WTC11 (cell line): ENCODE measurements around the gene PCGF5. TPM values are rescaled to one million over a fixed set of nuclear protein-coding genes. Genes with fewer than 3 reads are reported as not detected.

Experiments used
- ATAC-seq: fragments of 200-7000 bp; cut with Tn5 transposase; 2 replicates; pipeline ENCODE4 v1.10.0; 2021; ENCODE audit warnings: mild to moderate bottlenecking, moderate library complexity
- CTCF ChIA-PET: fragments of 300-600 bp; sonication (Branson Sonifier 250); formaldehyde crosslinking; loops from one replicate; lab custom pipeline; 2021; ENCODE audit warnings: antibody characterized with exemption; lab: Charles Lee
- POLR2A ChIA-PET: fragments of 350-600 bp; sonication (Branson Sonifier 250); formaldehyde crosslinking; loops from one replicate; lab custom pipeline; 2021; ENCODE audit warnings: antibody characterized with exemption; lab: Charles Lee
- DNase-seq: peaks from one replicate; pipeline ENCODE4 v3.0.0; 2021; ENCODE audit warnings: low spot score
- H3K27ac Mint-ChIP-seq: 2 replicates; pipeline ENCODE4 v1.8.0; 2021; ENCODE audit warnings: mixed read lengths
- H3K27me3 Mint-ChIP-seq: 2 replicates; pipeline ENCODE4 v1.8.0; 2021; ENCODE audit warnings: low read depth, mild to moderate bottlenecking, moderate library complexity, mixed read lengths
- H3K36me3 Mint-ChIP-seq: 2 replicates; pipeline ENCODE4 v1.8.0; 2021; ENCODE audit warnings: mixed read lengths
- H3K4me1 Mint-ChIP-seq: 2 replicates; pipeline ENCODE4 v1.8.0; 2022; ENCODE audit warnings: mixed read lengths
- H3K4me3 Mint-ChIP-seq: 2 replicates; pipeline ENCODE4 v1.8.0; 2021; ENCODE audit warnings: mild to moderate bottlenecking, moderate library complexity, mixed read lengths
- H3K9me3 Mint-ChIP-seq: 2 replicates; pipeline ENCODE4 v1.8.0; 2021; ENCODE audit warnings: mixed read lengths
- ATF1 ChIP-seq: sonication (generic); formaldehyde crosslinking; IDR thresholded peaks from 2 replicates; pipeline ENCODE4 v1.8.1; 2023; ENCODE audit warnings: mild to moderate bottlenecking, moderate library complexity, missing genetic modification reagents
- CREM ChIP-seq: sonication (generic); formaldehyde crosslinking; IDR thresholded peaks from 2 replicates; pipeline ENCODE4 v1.8.1; 2022; ENCODE audit warnings: mild to moderate bottlenecking, missing genetic modification reagents, moderate library complexity
- ETV6 ChIP-seq: sonication (generic); formaldehyde crosslinking; IDR thresholded peaks from 2 replicates; pipeline ENCODE4 v1.8.1; 2022; ENCODE audit warnings: mild to moderate bottlenecking, missing genetic modification reagents
- GABPB1 ChIP-seq: sonication (generic); formaldehyde crosslinking; IDR thresholded peaks from 2 replicates; pipeline ENCODE4 v1.8.1; 2023; ENCODE audit warnings: mild to moderate bottlenecking, missing genetic modification reagents
- GTF2I ChIP-seq: fragments of 250-450 bp; sonication (Bioruptor Pico); conservative IDR thresholded peaks from 2 replicates; pipeline ENCODE4 v1.4.0; 2021; ENCODE audit warnings: mild to moderate bottlenecking
- RELA ChIP-seq: sonication (generic); formaldehyde crosslinking; IDR thresholded peaks from 2 replicates; pipeline ENCODE4 v1.8.1; 2022; ENCODE audit warnings: missing genetic modification reagents, mild to moderate bottlenecking, borderline replicate concordance
- SP1 ChIP-seq: sonication (generic); formaldehyde crosslinking; conservative IDR thresholded peaks from 2 replicates; pipeline ENCODE4 v1.8.1; 2022; ENCODE audit warnings: missing genetic modification reagents
- TP53 ChIP-seq: sonication (generic); formaldehyde crosslinking; IDR thresholded peaks from 2 replicates; pipeline ENCODE4 v1.8.1; 2023; ENCODE audit warnings: mild to moderate bottlenecking, missing genetic modification reagents
- ZBTB21 ChIP-seq: sonication (generic); formaldehyde crosslinking; IDR thresholded peaks from 2 replicates; pipeline ENCODE4 v1.8.1; 2023; ENCODE audit warnings: mild to moderate bottlenecking, missing genetic modification reagents, borderline replicate concordance
- ZNF121 ChIP-seq: sonication (generic); formaldehyde crosslinking; IDR thresholded peaks from 2 replicates; pipeline ENCODE4 v1.8.0; 2023; ENCODE audit warnings: missing genetic modification reagents
- ZNF232 ChIP-seq: sonication (generic); formaldehyde crosslinking; IDR thresholded peaks from 2 replicates; pipeline ENCODE4 v1.8.0; 2022; ENCODE audit warnings: mild to moderate bottlenecking, missing genetic modification reagents
- ZNF317 ChIP-seq: sonication (generic); formaldehyde crosslinking; IDR thresholded peaks from 2 replicates; pipeline ENCODE4 v1.8.1; 2023; ENCODE audit warnings: low read depth, mild to moderate bottlenecking, moderate library complexity, missing genetic modification reagents, borderline replicate concordance
- ZNF416 ChIP-seq: fragments of 250-450 bp; sonication (Bioruptor Pico); IDR thresholded peaks from 2 replicates; pipeline ENCODE4 v1.9.0; 2021; ENCODE audit warnings: mild to moderate bottlenecking, inconsistent platforms
- total RNA-seq: library from RNA; stranded (reverse); gene quantifications from 3 replicates; pipeline ENCODE4 v1.2.3, GENCODE V29; 2021
- TF ChIP-seq, protein P1 (sequence below): sonication (generic); formaldehyde crosslinking; IDR thresholded peaks from 2 replicates; pipeline ENCODE4 v1.8.1; 2023; ENCODE audit warnings: mild to moderate bottlenecking, missing genetic modification reagents, moderate library complexity
- TF ChIP-seq, protein P2 (sequence below): fragments of 250-450 bp; sonication (Bioruptor Pico); IDR thresholded peaks from 2 replicates; pipeline ENCODE4 v1.8.0; 2021; ENCODE audit warnings: mild to moderate bottlenecking
- TF ChIP-seq, protein P3 (sequence below): sonication (generic); formaldehyde crosslinking; IDR thresholded peaks from 2 replicates; pipeline ENCODE4 v1.8.0; 2022; ENCODE audit warnings: missing genetic modification reagents
- TF ChIP-seq, protein P4 (sequence below): sonication (generic); formaldehyde crosslinking; IDR thresholded peaks from 2 replicates; pipeline ENCODE4 v1.8.0; 2023; ENCODE audit warnings: missing genetic modification reagents
- TF ChIP-seq, protein P5 (sequence below): fragments of 250-450 bp; sonication (Bioruptor Pico); IDR thresholded peaks from 2 replicates; pipeline ENCODE4 v1.9.0; 2021; ENCODE audit warnings: mild to moderate bottlenecking
- TF ChIP-seq, protein P6 (sequence below): sonication (generic); formaldehyde crosslinking; IDR thresholded peaks from 2 replicates; pipeline ENCODE4 v1.8.1; 2022; ENCODE audit warnings: mild to moderate bottlenecking, missing genetic modification reagents, moderate library complexity, borderline replicate concordance
- TF ChIP-seq, protein P7 (sequence below): fragments of 200-600 bp; IDR thresholded peaks from 2 replicates; pipeline ENCODE4 v1.8.0; 2022; ENCODE audit warnings: antibody characterized with exemption
- TF ChIP-seq, protein P8 (sequence below): sonication (generic); formaldehyde crosslinking; IDR thresholded peaks from 2 replicates; pipeline ENCODE4 v1.8.1; 2022; ENCODE audit warnings: mild to moderate bottlenecking, moderate library complexity, missing genetic modification reagents

The PCGF5 gene
- total RNA-seq, 1 experiment from 2014 or later = 5.2 TPM

DNA sequence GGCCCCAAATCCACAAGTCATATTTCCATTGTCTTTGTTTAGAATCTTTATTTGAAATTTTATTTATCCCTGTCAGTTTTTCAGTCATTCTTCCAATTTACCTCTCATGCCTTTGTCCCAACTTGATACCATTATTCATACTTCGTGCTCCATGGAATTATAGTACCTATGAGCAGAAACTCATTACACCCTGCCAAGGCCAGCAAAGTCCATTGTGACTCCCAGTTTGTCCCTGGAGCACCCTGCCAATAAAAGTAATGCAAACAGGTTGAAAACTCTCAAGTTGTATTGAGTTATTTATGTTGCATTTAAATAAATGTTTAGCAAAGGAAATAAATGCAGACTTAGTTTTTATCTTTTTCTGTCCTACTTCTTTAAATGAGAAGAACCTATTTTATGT is 19.3 kb downstream of the PCGF5 start:
- DNase-seq = no peak
- ChIA-PET POLR2A (no interaction called here), CTCF (no interaction called here)
- H3K4me3 Mint-ChIP-seq = no peak overlapping the region
- H3K4me1 Mint-ChIP-seq = no peaks in the 10 kb centered on the region; the same call in 1 of the 2 replicates
- TF ChIP-seq ZNF121 (CRISPR knock-in tag) = no peak
- ATAC-seq = no peak
- H3K36me3 Mint-ChIP-seq = no peaks in the 10 kb centered on the region
- H3K9me3 Mint-ChIP-seq = no peaks in the 10 kb centered on the region
- H3K27ac Mint-ChIP-seq = no peak overlapping the region
- H3K27me3 Mint-ChIP-seq = peaks cover 75% of the 10 kb centered on the region

DNA sequence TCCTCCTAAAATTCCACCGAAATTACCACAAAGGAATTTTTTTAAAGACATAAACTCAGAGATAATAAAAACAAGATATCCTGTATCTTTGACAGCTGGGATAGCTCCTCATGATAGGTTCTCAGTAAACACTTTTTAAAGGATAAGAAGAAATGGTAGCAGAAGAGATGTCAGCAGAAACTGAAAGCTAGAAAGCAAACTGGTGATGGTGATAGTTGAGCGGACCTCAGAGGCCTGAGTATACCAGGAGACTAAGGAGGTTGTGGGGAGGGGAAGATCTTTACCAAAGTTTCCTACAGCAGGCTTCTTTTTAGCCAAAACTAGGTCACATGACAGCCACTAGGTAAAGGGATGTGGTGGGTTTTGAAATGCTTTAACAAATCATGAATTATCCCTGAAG is 22.5 kb downstream of the PCGF5 start:
- Mint-ChIP-seq H3K4me1 (no peaks in the 10 kb centered on the region; the same call in 1 of the 2 replicates), H3K4me3 (no peak overlapping the region), H3K27me3 (peaks cover 45% of the 10 kb centered on the region), H3K9me3 (no peaks in the 10 kb centered on the region), H3K36me3 (no peaks in the 10 kb centered on the region), H3K27ac (no peak overlapping the region)
- CTCF ChIA-PET = no interaction called here
- TF ChIP-seq ATF1 = no peak
- no peak for TF ChIP-seq TP53 (CRISPR knock-in tag)
- TF ChIP-seq, protein P1, sequence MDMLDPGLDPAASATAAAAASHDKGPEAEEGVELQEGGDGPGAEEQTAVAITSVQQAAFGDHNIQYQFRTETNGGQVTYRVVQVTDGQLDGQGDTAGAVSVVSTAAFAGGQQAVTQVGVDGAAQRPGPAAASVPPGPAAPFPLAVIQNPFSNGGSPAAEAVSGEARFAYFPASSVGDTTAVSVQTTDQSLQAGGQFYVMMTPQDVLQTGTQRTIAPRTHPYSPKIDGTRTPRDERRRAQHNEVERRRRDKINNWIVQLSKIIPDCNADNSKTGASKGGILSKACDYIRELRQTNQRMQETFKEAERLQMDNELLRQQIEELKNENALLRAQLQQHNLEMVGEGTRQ (CRISPR knock-in tag) = no peak
- TF ChIP-seq, protein P2, sequence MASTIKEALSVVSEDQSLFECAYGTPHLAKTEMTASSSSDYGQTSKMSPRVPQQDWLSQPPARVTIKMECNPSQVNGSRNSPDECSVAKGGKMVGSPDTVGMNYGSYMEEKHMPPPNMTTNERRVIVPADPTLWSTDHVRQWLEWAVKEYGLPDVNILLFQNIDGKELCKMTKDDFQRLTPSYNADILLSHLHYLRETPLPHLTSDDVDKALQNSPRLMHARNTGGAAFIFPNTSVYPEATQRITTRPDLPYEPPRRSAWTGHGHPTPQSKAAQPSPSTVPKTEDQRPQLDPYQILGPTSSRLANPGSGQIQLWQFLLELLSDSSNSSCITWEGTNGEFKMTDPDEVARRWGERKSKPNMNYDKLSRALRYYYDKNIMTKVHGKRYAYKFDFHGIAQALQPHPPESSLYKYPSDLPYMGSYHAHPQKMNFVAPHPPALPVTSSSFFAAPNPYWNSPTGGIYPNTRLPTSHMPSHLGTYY (CRISPR knock-in tag) = no peak
- TF ChIP-seq, protein P3, sequence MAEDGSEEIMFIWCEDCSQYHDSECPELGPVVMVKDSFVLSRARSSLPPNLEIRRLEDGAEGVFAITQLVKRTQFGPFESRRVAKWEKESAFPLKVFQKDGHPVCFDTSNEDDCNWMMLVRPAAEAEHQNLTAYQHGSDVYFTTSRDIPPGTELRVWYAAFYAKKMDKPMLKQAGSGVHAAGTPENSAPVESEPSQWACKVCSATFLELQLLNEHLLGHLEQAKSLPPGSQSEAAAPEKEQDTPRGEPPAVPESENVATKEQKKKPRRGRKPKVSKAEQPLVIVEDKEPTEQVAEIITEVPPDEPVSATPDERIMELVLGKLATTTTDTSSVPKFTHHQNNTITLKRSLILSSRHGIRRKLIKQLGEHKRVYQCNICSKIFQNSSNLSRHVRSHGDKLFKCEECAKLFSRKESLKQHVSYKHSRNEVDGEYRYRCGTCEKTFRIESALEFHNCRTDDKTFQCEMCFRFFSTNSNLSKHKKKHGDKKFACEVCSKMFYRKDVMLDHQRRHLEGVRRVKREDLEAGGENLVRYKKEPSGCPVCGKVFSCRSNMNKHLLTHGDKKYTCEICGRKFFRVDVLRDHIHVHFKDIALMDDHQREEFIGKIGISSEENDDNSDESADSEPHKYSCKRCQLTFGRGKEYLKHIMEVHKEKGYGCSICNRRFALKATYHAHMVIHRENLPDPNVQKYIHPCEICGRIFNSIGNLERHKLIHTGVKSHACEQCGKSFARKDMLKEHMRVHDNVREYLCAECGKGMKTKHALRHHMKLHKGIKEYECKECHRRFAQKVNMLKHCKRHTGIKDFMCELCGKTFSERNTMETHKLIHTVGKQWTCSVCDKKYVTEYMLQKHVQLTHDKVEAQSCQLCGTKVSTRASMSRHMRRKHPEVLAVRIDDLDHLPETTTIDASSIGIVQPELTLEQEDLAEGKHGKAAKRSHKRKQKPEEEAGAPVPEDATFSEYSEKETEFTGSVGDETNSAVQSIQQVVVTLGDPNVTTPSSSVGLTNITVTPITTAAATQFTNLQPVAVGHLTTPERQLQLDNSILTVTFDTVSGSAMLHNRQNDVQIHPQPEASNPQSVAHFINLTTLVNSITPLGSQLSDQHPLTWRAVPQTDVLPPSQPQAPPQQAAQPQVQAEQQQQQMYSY (CRISPR knock-in tag) = no peak
- TF ChIP-seq CREM = no peak
- TF ChIP-seq ETV6 (CRISPR knock-in tag) = no peak
- TF ChIP-seq, protein P4, sequence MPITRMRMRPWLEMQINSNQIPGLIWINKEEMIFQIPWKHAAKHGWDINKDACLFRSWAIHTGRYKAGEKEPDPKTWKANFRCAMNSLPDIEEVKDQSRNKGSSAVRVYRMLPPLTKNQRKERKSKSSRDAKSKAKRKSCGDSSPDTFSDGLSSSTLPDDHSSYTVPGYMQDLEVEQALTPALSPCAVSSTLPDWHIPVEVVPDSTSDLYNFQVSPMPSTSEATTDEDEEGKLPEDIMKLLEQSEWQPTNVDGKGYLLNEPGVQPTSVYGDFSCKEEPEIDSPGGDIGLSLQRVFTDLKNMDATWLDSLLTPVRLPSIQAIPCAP (CRISPR knock-in tag) = no peak
- TF ChIP-seq GABPB1 = no peak
- TF ChIP-seq RELA (CRISPR knock-in tag) = no peak
- TF ChIP-seq ZBTB21 (CRISPR knock-in tag) = no peak
- TF ChIP-seq, protein P5, sequence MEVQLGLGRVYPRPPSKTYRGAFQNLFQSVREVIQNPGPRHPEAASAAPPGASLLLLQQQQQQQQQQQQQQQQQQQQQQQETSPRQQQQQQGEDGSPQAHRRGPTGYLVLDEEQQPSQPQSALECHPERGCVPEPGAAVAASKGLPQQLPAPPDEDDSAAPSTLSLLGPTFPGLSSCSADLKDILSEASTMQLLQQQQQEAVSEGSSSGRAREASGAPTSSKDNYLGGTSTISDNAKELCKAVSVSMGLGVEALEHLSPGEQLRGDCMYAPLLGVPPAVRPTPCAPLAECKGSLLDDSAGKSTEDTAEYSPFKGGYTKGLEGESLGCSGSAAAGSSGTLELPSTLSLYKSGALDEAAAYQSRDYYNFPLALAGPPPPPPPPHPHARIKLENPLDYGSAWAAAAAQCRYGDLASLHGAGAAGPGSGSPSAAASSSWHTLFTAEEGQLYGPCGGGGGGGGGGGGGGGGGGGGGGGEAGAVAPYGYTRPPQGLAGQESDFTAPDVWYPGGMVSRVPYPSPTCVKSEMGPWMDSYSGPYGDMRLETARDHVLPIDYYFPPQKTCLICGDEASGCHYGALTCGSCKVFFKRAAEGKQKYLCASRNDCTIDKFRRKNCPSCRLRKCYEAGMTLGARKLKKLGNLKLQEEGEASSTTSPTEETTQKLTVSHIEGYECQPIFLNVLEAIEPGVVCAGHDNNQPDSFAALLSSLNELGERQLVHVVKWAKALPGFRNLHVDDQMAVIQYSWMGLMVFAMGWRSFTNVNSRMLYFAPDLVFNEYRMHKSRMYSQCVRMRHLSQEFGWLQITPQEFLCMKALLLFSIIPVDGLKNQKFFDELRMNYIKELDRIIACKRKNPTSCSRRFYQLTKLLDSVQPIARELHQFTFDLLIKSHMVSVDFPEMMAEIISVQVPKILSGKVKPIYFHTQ (CRISPR knock-in tag) = no peak
- TF ChIP-seq ZNF232 (CRISPR knock-in tag) = no peak
- no peak for TF ChIP-seq GTF2I (CRISPR knock-in tag)
- TF ChIP-seq, protein P6, sequence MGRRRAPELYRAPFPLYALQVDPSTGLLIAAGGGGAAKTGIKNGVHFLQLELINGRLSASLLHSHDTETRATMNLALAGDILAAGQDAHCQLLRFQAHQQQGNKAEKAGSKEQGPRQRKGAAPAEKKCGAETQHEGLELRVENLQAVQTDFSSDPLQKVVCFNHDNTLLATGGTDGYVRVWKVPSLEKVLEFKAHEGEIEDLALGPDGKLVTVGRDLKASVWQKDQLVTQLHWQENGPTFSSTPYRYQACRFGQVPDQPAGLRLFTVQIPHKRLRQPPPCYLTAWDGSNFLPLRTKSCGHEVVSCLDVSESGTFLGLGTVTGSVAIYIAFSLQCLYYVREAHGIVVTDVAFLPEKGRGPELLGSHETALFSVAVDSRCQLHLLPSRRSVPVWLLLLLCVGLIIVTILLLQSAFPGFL (CRISPR knock-in tag) = no peak
- TF ChIP-seq SP1 (CRISPR knock-in tag) = no peak
- TF ChIP-seq ZNF416 (CRISPR knock-in tag) = no peak
- TF ChIP-seq ZNF317 = no peak
- TF ChIP-seq, protein P7, sequence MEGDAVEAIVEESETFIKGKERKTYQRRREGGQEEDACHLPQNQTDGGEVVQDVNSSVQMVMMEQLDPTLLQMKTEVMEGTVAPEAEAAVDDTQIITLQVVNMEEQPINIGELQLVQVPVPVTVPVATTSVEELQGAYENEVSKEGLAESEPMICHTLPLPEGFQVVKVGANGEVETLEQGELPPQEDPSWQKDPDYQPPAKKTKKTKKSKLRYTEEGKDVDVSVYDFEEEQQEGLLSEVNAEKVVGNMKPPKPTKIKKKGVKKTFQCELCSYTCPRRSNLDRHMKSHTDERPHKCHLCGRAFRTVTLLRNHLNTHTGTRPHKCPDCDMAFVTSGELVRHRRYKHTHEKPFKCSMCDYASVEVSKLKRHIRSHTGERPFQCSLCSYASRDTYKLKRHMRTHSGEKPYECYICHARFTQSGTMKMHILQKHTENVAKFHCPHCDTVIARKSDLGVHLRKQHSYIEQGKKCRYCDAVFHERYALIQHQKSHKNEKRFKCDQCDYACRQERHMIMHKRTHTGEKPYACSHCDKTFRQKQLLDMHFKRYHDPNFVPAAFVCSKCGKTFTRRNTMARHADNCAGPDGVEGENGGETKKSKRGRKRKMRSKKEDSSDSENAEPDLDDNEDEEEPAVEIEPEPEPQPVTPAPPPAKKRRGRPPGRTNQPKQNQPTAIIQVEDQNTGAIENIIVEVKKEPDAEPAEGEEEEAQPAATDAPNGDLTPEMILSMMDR = no peak
- TF ChIP-seq, protein P8, sequence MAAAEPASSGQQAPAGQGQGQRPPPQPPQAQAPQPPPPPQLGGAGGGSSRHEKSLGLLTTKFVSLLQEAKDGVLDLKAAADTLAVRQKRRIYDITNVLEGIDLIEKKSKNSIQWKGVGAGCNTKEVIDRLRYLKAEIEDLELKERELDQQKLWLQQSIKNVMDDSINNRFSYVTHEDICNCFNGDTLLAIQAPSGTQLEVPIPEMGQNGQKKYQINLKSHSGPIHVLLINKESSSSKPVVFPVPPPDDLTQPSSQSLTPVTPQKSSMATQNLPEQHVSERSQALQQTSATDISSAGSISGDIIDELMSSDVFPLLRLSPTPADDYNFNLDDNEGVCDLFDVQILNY = no peak
- DNase-seq (no peak), ATAC-seq (no peak)
- POLR2A ChIA-PET = no interaction called here
